SK-N-SH treated with all-trans-retinoic acid at 6 μM for 48 hours (cell line): ENCODE measurements around the gene USP49.

Source experiments
- ATAC-seq: fragments of 200-7000 bp; cut with Tn5 transposase; 3 replicates; pipeline ENCODE4 v1.9.1; 2020; ENCODE audit warnings: mild to moderate bottlenecking, moderate library complexity
- ARNTL ChIP-seq: fragments of 450-650 bp; formaldehyde crosslinking; IDR thresholded peaks from 2 replicates; pipeline ENCODE4 v1.5.0; 2020; ENCODE audit warnings: low read depth, mild to moderate bottlenecking, moderate library complexity, borderline replicate concordance
- BACH2 ChIP-seq: fragments of 250-450 bp; sonication (Bioruptor Pico); IDR thresholded peaks from 2 replicates; pipeline ENCODE4 v1.9.0; 2021; ENCODE audit warnings: mild to moderate bottlenecking, borderline replicate concordance
- CREB5 ChIP-seq: fragments of 250-450 bp; sonication (Bioruptor Pico); IDR thresholded peaks from 2 replicates; pipeline ENCODE4 v1.5.1; 2020; ENCODE audit warnings: low read depth, mild to moderate bottlenecking, moderate library complexity
- CSDC2 ChIP-seq: fragments of 250-450 bp; sonication (Bioruptor Pico); IDR thresholded peaks from 2 replicates; pipeline ENCODE4 v1.5.0; 2020; ENCODE audit warnings: mild to moderate bottlenecking, moderate library complexity
- CSRNP3 ChIP-seq: fragments of 250-450 bp; sonication (Bioruptor Pico); IDR thresholded peaks from 2 replicates; pipeline ENCODE4 v1.5.1; 2021; ENCODE audit warnings: mild to moderate bottlenecking, moderate library complexity
- ESRRG ChIP-seq: fragments of 250-450 bp; sonication (Bioruptor Pico); IDR thresholded peaks from 2 replicates; pipeline ENCODE4 v1.6.1; 2021; ENCODE audit warnings: mild to moderate bottlenecking
- GLIS3 ChIP-seq: fragments of 250-450 bp; sonication (Bioruptor Pico); IDR thresholded peaks from 2 replicates; pipeline ENCODE4 v1.5.0; 2020; ENCODE audit warnings: mild to moderate bottlenecking, moderate library complexity
- ISL1 ChIP-seq: fragments of 250-450 bp; sonication (Bioruptor Pico); IDR thresholded peaks from 2 replicates; pipeline ENCODE4 v2.1.2; 2022; ENCODE audit warnings: mild to moderate bottlenecking, moderate library complexity
- OSR1 ChIP-seq: fragments of 250-450 bp; sonication (Bioruptor Pico); IDR thresholded peaks from 2 replicates; pipeline ENCODE4 v1.8.0; 2022; ENCODE audit warnings: moderate library complexity, mild to moderate bottlenecking, inconsistent platforms
- PPARA ChIP-seq: fragments of 250-450 bp; sonication (Bioruptor Pico); IDR thresholded peaks from 2 replicates; pipeline ENCODE4 v1.5.0; 2020; ENCODE audit warnings: mild to moderate bottlenecking, borderline replicate concordance
- RARB ChIP-seq: fragments of 250-450 bp; sonication (Bioruptor Pico); IDR thresholded peaks from 2 replicates; pipeline ENCODE4 v1.8.0; 2021; ENCODE audit warnings: mild to moderate bottlenecking, moderate library complexity
- SNAI2 ChIP-seq: fragments of 250-450 bp; sonication (Bioruptor Pico); IDR thresholded peaks from 2 replicates; pipeline ENCODE4 v1.5.0; 2020; ENCODE audit warnings: mild to moderate bottlenecking, moderate library complexity
- TCF4 ChIP-seq: fragments of 250-450 bp; sonication (Bioruptor Pico); IDR thresholded peaks from 2 replicates; pipeline ENCODE4 v1.8.0; 2021; ENCODE audit warnings: mild to moderate bottlenecking, moderate library complexity, borderline replicate concordance
- TOX ChIP-seq: fragments of 250-450 bp; sonication (Bioruptor Pico); IDR thresholded peaks from 2 replicates; pipeline ENCODE4 v1.8.0; 2021; ENCODE audit warnings: mild to moderate bottlenecking, moderate library complexity, borderline replicate concordance
- TSHZ2 ChIP-seq: fragments of 250-450 bp; sonication (Bioruptor Pico); IDR thresholded peaks from 2 replicates; pipeline ENCODE4 v1.5.0; 2020; ENCODE audit warnings: mild to moderate bottlenecking, moderate library complexity
- ZC3H10 ChIP-seq: fragments of 250-450 bp; sonication (Bioruptor Pico); IDR thresholded peaks from 2 replicates; pipeline ENCODE4 v1.5.1; 2021; ENCODE audit warnings: mild to moderate bottlenecking, moderate library complexity
- ZFP3 ChIP-seq: fragments of 250-450 bp; sonication (Bioruptor Pico); IDR thresholded peaks from 2 replicates; pipeline ENCODE4 v1.5.0; 2020; ENCODE audit warnings: mild to moderate bottlenecking, moderate library complexity
- ZFP30 ChIP-seq: fragments of 450-650 bp; formaldehyde crosslinking; IDR thresholded peaks from 2 replicates; pipeline ENCODE4 v1.5.0; 2022; ENCODE audit warnings: mild to moderate bottlenecking, moderate library complexity
- ZNF565 ChIP-seq: fragments of 450-650 bp; formaldehyde crosslinking; conservative IDR thresholded peaks from 2 replicates; pipeline ENCODE4 v1.5.0; 2020; ENCODE audit warnings: low read depth, mild to moderate bottlenecking, moderate library complexity
- ZNF8 ChIP-seq: fragments of 450-650 bp; formaldehyde crosslinking; IDR thresholded peaks from 2 replicates; pipeline ENCODE4 v1.5.0; 2020; ENCODE audit warnings: mild to moderate bottlenecking, moderate library complexity
- TF ChIP-seq, protein P1 (sequence below): fragments of 250-450 bp; sonication (Bioruptor Pico); IDR thresholded peaks from 2 replicates; pipeline ENCODE4 v1.8.0; 2020; ENCODE audit warnings: mild to moderate bottlenecking, moderate library complexity, borderline replicate concordance

Gene USP49

DNA sequence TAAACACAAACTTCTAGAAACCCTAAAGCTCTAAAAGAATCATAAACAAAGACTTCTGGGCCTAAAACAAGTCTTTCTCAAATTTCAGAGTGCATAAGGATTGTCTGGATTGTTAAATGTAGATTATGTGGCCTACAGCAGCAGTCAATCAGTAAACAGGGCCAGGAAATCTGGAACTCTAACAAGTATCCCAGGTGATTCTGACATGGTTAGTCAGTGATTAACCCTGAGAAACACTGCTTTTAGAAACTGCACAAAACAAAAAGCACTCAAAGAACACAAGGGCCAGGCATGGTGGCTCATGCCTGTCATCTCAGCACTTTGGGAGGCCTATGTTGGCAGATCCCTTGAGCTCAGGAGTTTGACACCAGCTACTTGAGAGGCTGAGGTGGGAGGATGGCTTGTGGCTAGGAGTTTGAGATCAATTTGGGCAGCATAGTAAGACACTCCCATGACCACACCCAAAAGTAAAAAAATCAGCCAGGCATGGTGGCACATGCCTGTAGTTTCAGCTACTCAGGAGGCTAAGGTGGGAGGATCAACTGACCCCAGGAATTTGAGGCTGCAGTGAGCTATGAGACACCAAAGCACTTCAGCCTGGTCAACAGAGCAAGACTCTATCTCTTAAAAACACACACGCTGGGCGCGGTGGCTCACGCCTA lies 19.8 kb upstream of the USP49 start:
- no peak for ATAC-seq

GRCh38 chr6:41914343-41914742 lies 19.2 kb upstream of the USP49 start:
- TF ChIP-seq SNAI2 (CRISPR knock-in tag), result no peak
- TF ChIP-seq ARNTL, result no peak
- TF ChIP-seq, protein P1, sequence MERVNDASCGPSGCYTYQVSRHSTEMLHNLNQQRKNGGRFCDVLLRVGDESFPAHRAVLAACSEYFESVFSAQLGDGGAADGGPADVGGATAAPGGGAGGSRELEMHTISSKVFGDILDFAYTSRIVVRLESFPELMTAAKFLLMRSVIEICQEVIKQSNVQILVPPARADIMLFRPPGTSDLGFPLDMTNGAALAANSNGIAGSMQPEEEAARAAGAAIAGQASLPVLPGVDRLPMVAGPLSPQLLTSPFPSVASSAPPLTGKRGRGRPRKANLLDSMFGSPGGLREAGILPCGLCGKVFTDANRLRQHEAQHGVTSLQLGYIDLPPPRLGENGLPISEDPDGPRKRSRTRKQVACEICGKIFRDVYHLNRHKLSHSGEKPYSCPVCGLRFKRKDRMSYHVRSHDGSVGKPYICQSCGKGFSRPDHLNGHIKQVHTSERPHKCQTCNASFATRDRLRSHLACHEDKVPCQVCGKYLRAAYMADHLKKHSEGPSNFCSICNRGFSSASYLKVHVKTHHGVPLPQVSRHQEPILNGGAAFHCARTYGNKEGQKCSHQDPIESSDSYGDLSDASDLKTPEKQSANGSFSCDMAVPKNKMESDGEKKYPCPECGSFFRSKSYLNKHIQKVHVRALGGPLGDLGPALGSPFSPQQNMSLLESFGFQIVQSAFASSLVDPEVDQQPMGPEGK (CRISPR knock-in tag), result no peak
- no peak for TF ChIP-seq ZNF8 (CRISPR knock-in tag)
- no peak for ATAC-seq

More for the DNA sequence above, 19.8 kb upstream of the USP49 start:
- TF ChIP-seq ISL1 (CRISPR knock-in tag) (no peak), OSR1 (CRISPR knock-in tag) (no peak), TOX (CRISPR knock-in tag) (no peak), BACH2 (CRISPR knock-in tag) (no peak), CSDC2 (CRISPR knock-in tag) (no peak), PPARA (no peak), GLIS3 (CRISPR knock-in tag) (no peak), TCF4 (CRISPR knock-in tag) (no peak), ZFP3 (no peak), ZNF565 (no peak), ZFP30 (no peak), ESRRG (no peak), ARNTL (no peak), RARB (no peak), TSHZ2 (no peak), ZNF8 (CRISPR knock-in tag) (no peak)
- TF ChIP-seq, protein P1 (CRISPR knock-in tag), result no peak

DNA sequence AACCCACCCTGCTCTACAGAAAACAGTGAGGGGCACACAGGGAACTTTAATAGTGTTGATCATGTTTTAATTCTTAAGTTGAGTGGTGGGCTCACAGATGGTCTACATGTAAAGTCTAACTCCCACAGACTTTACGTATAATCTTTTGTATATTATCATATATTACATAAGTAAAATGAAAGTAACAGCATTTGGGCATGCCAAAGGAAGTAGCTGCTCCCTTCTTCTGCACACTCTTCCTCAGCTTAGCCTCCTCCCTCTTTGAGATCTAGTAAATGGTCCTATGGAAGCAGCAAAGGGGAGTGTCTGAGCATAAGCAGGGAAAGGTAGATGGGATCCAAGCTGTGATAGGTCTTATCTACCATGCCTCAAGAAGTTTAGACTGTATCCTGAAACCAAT lies 14.6 kb upstream of the USP49 start:
- ATAC-seq, result no peak
- no peak for TF ChIP-seq ARNTL
- TF ChIP-seq TSHZ2, result no peak
- TF ChIP-seq BACH2 (CRISPR knock-in tag), result no peak
- TF ChIP-seq CREB5 (CRISPR knock-in tag), result no peak
- TF ChIP-seq ISL1 (CRISPR knock-in tag), result no peak
- no peak for TF ChIP-seq ZFP3
- no peak for TF ChIP-seq RARB
- TF ChIP-seq CSRNP3 (CRISPR knock-in tag), result no peak
- TF ChIP-seq TOX (CRISPR knock-in tag), result no peak
- no peak for TF ChIP-seq CSDC2 (CRISPR knock-in tag)
- TF ChIP-seq, protein P1 (CRISPR knock-in tag), result no peak
- no peak for TF ChIP-seq ZC3H10 (CRISPR knock-in tag)
- TF ChIP-seq ESRRG, result no peak
